HepG2 (cell line): ENCODE measurements around the gene CCNA2. TPM values are rescaled to one million over a fixed set of nuclear protein-coding genes. Genes with fewer than 3 reads are reported as not detected.
A peak's percentile ranks its signal among the peaks of the same experiment; 100 is the strongest.

ENCODE experiments used
- ARNT2 ChIP-seq: sonication (generic); formaldehyde crosslinking; IDR thresholded peaks from 2 replicates; pipeline ENCODE4 v1.8.0; 2022; ENCODE audit warnings: mild to moderate bottlenecking, low read depth, missing genetic modification reagents, moderate library complexity
- DMAP1 ChIP-seq: IDR thresholded peaks from 2 replicates; pipeline ENCODE4 v1.6.1; 2016
- DR1 ChIP-seq: sonication (generic); formaldehyde crosslinking; IDR thresholded peaks from 2 replicates; pipeline ENCODE4 v1.8.0; 2021; ENCODE audit warnings: mild to moderate bottlenecking, missing genetic modification reagents, inconsistent platforms
- E2F2 ChIP-seq: sonication (generic); formaldehyde crosslinking; IDR thresholded peaks from 2 replicates; pipeline ENCODE4 v1.4.0; 2020; ENCODE audit warnings: missing genetic modification reagents, borderline replicate concordance
- HBP1 ChIP-seq: IDR thresholded peaks from 2 replicates; pipeline ENCODE4 v1.6.1; 2016; ENCODE audit warnings: low read depth, control low read depth
- HOXA5 ChIP-seq: sonication (generic); formaldehyde crosslinking; IDR thresholded peaks from 2 replicates; pipeline ENCODE4 v1.4.0; 2020; ENCODE audit warnings: missing genetic modification reagents
- KLF12 ChIP-seq: sonication (generic); formaldehyde crosslinking; IDR thresholded peaks from 2 replicates; pipeline ENCODE4 v1.4.0; 2020; ENCODE audit warnings: missing genetic modification reagents, borderline replicate concordance
- MAFF ChIP-seq: IDR thresholded peaks from 2 replicates; pipeline ENCODE4 v1.6.1; 2011; ENCODE audit warnings: low read depth, low read length, improper control_type of control experiment
- MEF2D ChIP-seq: sonication (generic); formaldehyde crosslinking; IDR thresholded peaks from 2 replicates; pipeline ENCODE4 v1.5.1; 2020; ENCODE audit warnings: mild to moderate bottlenecking, missing genetic modification reagents
- NCOA5 ChIP-seq: sonication (generic); formaldehyde crosslinking; IDR thresholded peaks from 2 replicates; pipeline ENCODE4 v1.4.0; 2020; ENCODE audit warnings: missing genetic modification reagents
- NR2F1 ChIP-seq, 2 experiments: fragments of 450-650 bp in 1 of 2; formaldehyde crosslinking in 1 of 2; IDR thresholded peaks; 2 replicates each; pipeline versions ENCODE4 v1.5.0 to v1.6.1; 2016 to 2020; ENCODE audit warnings: mild to moderate bottlenecking in 1 of 2, missing compliant biosample characterization in 1 of 2, missing genetic modification reagents in 1 of 2, moderate library complexity in 1 of 2
- PAXIP1 ChIP-seq: sonication (generic); formaldehyde crosslinking; conservative IDR thresholded peaks from 2 replicates; pipeline ENCODE4 v1.4.0; 2020; ENCODE audit warnings: mild to moderate bottlenecking, missing genetic modification reagents, moderate library complexity
- PHF20 ChIP-seq: sonication (generic); formaldehyde crosslinking; IDR thresholded peaks from 2 replicates; pipeline ENCODE4 v1.5.0; 2020; ENCODE audit warnings: mild to moderate bottlenecking, missing genetic modification reagents
- SIX4 ChIP-seq: sonication (generic); formaldehyde crosslinking; IDR thresholded peaks from 2 replicates; pipeline ENCODE4 v1.4.0; 2020; ENCODE audit warnings: missing genetic modification reagents
- SNAPC5 ChIP-seq: sonication (generic); formaldehyde crosslinking; IDR thresholded peaks from 2 replicates; pipeline ENCODE4 v1.8.1; 2023; ENCODE audit warnings: mild to moderate bottlenecking, missing genetic modification reagents, borderline replicate concordance
- ZNF350 ChIP-seq: sonication (generic); formaldehyde crosslinking; IDR thresholded peaks from 2 replicates; pipeline ENCODE4 v1.4.0; 2020; ENCODE audit warnings: mild to moderate bottlenecking, low read depth, missing genetic modification reagents, borderline replicate concordance
- ZNF503 ChIP-seq: sonication (generic); formaldehyde crosslinking; IDR thresholded peaks from 2 replicates; pipeline ENCODE4 v1.4.0; 2020; ENCODE audit warnings: missing genetic modification reagents
- ZNF761 ChIP-seq: sonication (generic); formaldehyde crosslinking; conservative IDR thresholded peaks from 2 replicates; pipeline ENCODE4 v1.4.0; 2020; ENCODE audit warnings: mild to moderate bottlenecking, missing genetic modification reagents
- ZNF768 ChIP-seq: sonication (generic); formaldehyde crosslinking; IDR thresholded peaks from 2 replicates; pipeline ENCODE4 v1.4.0; 2020; ENCODE audit warnings: missing genetic modification reagents
- ZNF773 ChIP-seq: sonication (generic); formaldehyde crosslinking; IDR thresholded peaks from 2 replicates; pipeline ENCODE4 v1.4.0; 2020; ENCODE audit warnings: missing genetic modification reagents, borderline replicate concordance
- ZSCAN30 ChIP-seq: sonication (generic); formaldehyde crosslinking; IDR thresholded peaks from 2 replicates; pipeline ENCODE4 v1.5.0; 2020; ENCODE audit warnings: mild to moderate bottlenecking, missing genetic modification reagents
- ZSCAN31 ChIP-seq: sonication (generic); formaldehyde crosslinking; IDR thresholded peaks from 2 replicates; pipeline ENCODE4 v1.5.0; 2020; ENCODE audit warnings: low read depth, mild to moderate bottlenecking, missing genetic modification reagents
- polyA plus RNA-seq, 8 experiments: library from polyadenylated mRNA; depleted of rRNA in 3 of 8; stranded (reverse) in 7 of 8; unstranded in 1 of 8; fragments of >200 nt; fragmentation: Illumina TruSeq in 4 of 8; extraction: Trizol in 4 of 8; gene quantifications; 2 replicates each; pipeline versions ENCODE4 v1.2.1 to v1.2.3, GENCODE V29; 2011 to 2016; ENCODE audit warnings: low read depth in 4 of 8, missing spikeins in 1 of 8, mixed read lengths in 1 of 8; ENCODE audit not compliant: insufficient read depth in 1 of 8
- total RNA-seq, 5 experiments: library from RNA; depleted of rRNA; stranded (reverse); fragments of >200 nt; fragmentation: Illumina TruSeq; extraction: Trizol; gene quantifications; 2 replicates each; pipeline ENCODE4 v1.2.3, GENCODE V29; 2016; ENCODE audit warnings: low read depth in 1 of 5

Gene CCNA2
- total and polyA plus RNA-seq, 2 of the 13 experiments (the other 11 are each of a cell fraction or from before 2014, with no cell fraction given): 31.3 to 105 TPM

- no peak for TF ChIP-seq NR2F1 (CRISPR knock-in tag; IDR thresholded peaks at IDR 0.05)
- peak; percentile 92 for TF ChIP-seq DMAP1
- peak; percentile 97 for TF ChIP-seq PHF20 (CRISPR knock-in tag)
- TF ChIP-seq ZSCAN31 (CRISPR knock-in tag): peak; percentile 54; the same call in 1 of the 2 replicates
- TF ChIP-seq ZNF350 (CRISPR knock-in tag): peak; percentile 92
- peak; percentile 96; the same call in 1 of the 2 replicates for TF ChIP-seq E2F2 (CRISPR knock-in tag)
- TF ChIP-seq SNAPC5 (CRISPR knock-in tag): no peak
- TF ChIP-seq ZSCAN30: no peak
- peak; percentile 72 for TF ChIP-seq SIX4 (CRISPR knock-in tag)
- no peak for TF ChIP-seq MAFF
- 0 out of 2 replicates have a peak, but pooled peaks have one; percentile 39 for TF ChIP-seq ZNF773 (CRISPR knock-in tag)
- 0 out of 2 replicates have a peak, but pooled peaks have one; percentile 28 for TF ChIP-seq PAXIP1
- peak; percentile 93 for TF ChIP-seq DR1 (CRISPR knock-in tag)
- no peak for TF ChIP-seq NCOA5 (CRISPR knock-in tag)
- peak; percentile 32; the same call in 1 of the 2 replicates for TF ChIP-seq ZNF768 (CRISPR knock-in tag)
- TF ChIP-seq HBP1: no peak
- peak; percentile 93; the same call in 1 of the 2 replicates for TF ChIP-seq HOXA5 (CRISPR knock-in tag)
- TF ChIP-seq KLF12 (CRISPR knock-in tag): peak; percentile 64; the same call in 1 of the 2 replicates
- TF ChIP-seq ARNT2 (CRISPR knock-in tag): peak; percentile 35; the same call in 1 of the 2 replicates
- TF ChIP-seq ZNF503 (CRISPR knock-in tag): no peak
- TF ChIP-seq ZNF761 (CRISPR knock-in tag): 0 out of 2 replicates have a peak, but pooled peaks have one; percentile 60
- peak; percentile 76 for TF ChIP-seq MEF2D (CRISPR knock-in tag)
These were observed 22.5 kb downstream of the CCNA2 start, which contains the start of gene EXOSC9 (continued) for GRCh38 chr4:121800961-121801714.
